WTC11 (cell line): ENCODE data around the gene COMMD6. TPM values are rescaled to one million over a fixed set of nuclear protein-coding genes. Genes with fewer than 3 reads are reported as not detected.

ENCODE experiments used
- ATAC-seq: fragments of 200-7000 bp; cut with Tn5 transposase; 2 replicates; pipeline ENCODE4 v1.10.0; 2021; ENCODE audit warnings: mild to moderate bottlenecking, moderate library complexity
- CTCF ChIA-PET: fragments of 300-600 bp; sonication (Branson Sonifier 250); formaldehyde crosslinking; loops from one replicate; lab custom pipeline; 2021; ENCODE audit warnings: antibody characterized with exemption; lab: Charles Lee
- POLR2A ChIA-PET: fragments of 350-600 bp; sonication (Branson Sonifier 250); formaldehyde crosslinking; loops from one replicate; lab custom pipeline; 2021; ENCODE audit warnings: antibody characterized with exemption; lab: Charles Lee
- DNase-seq: peaks from one replicate; pipeline ENCODE4 v3.0.0; 2021; ENCODE audit warnings: low spot score
- H3K27ac Mint-ChIP-seq: 2 replicates; pipeline ENCODE4 v1.8.0; 2021; ENCODE audit warnings: mixed read lengths
- H3K27me3 Mint-ChIP-seq: 2 replicates; pipeline ENCODE4 v1.8.0; 2021; ENCODE audit warnings: low read depth, mild to moderate bottlenecking, moderate library complexity, mixed read lengths
- H3K36me3 Mint-ChIP-seq: 2 replicates; pipeline ENCODE4 v1.8.0; 2021; ENCODE audit warnings: mixed read lengths
- H3K4me1 Mint-ChIP-seq: 2 replicates; pipeline ENCODE4 v1.8.0; 2022; ENCODE audit warnings: mixed read lengths
- H3K4me3 Mint-ChIP-seq: 2 replicates; pipeline ENCODE4 v1.8.0; 2021; ENCODE audit warnings: mild to moderate bottlenecking, moderate library complexity, mixed read lengths
- H3K9me3 Mint-ChIP-seq: 2 replicates; pipeline ENCODE4 v1.8.0; 2021; ENCODE audit warnings: mixed read lengths
- ATF1 ChIP-seq: sonication (generic); formaldehyde crosslinking; IDR thresholded peaks from 2 replicates; pipeline ENCODE4 v1.8.1; 2023; ENCODE audit warnings: mild to moderate bottlenecking, moderate library complexity, missing genetic modification reagents
- CREB1 ChIP-seq: sonication (generic); formaldehyde crosslinking; IDR thresholded peaks from 2 replicates; pipeline ENCODE4 v1.8.0; 2023; ENCODE audit warnings: mild to moderate bottlenecking, missing genetic modification reagents
- KAT7 ChIP-seq: sonication (generic); formaldehyde crosslinking; IDR thresholded peaks from 2 replicates; pipeline ENCODE4 v1.8.1; 2023; ENCODE audit warnings: missing genetic modification reagents, mild to moderate bottlenecking, borderline replicate concordance
- NFATC4 ChIP-seq: fragments of 250-450 bp; sonication (Bioruptor Pico); IDR thresholded peaks from 2 replicates; pipeline ENCODE4 v1.9.0; 2021; ENCODE audit warnings: mild to moderate bottlenecking
- NFE2L1 ChIP-seq: sonication (generic); formaldehyde crosslinking; IDR thresholded peaks from 2 replicates; pipeline ENCODE4 v1.8.1; 2023; ENCODE audit warnings: missing genetic modification reagents
- SP1 ChIP-seq: sonication (generic); formaldehyde crosslinking; conservative IDR thresholded peaks from 2 replicates; pipeline ENCODE4 v1.8.1; 2022; ENCODE audit warnings: missing genetic modification reagents
- TCF7 ChIP-seq: sonication (generic); formaldehyde crosslinking; IDR thresholded peaks from 2 replicates; pipeline ENCODE4 v1.8.0; 2022; ENCODE audit warnings: mild to moderate bottlenecking, low read depth, missing genetic modification reagents, moderate library complexity
- ZNF263 ChIP-seq: sonication (generic); formaldehyde crosslinking; IDR thresholded peaks from 2 replicates; pipeline ENCODE4 v1.8.1; 2022; ENCODE audit warnings: low read depth, mild to moderate bottlenecking, moderate library complexity, missing genetic modification reagents
- ZNF423 ChIP-seq: fragments of 250-450 bp; sonication (Bioruptor Pico); IDR thresholded peaks from 2 replicates; pipeline ENCODE4 v2.1.2; 2022; ENCODE audit warnings: mild to moderate bottlenecking, moderate library complexity
- ZNF671 ChIP-seq: fragments of 250-450 bp; sonication (Bioruptor Pico); IDR thresholded peaks from 2 replicates; pipeline ENCODE4 v1.8.0; 2021; ENCODE audit warnings: mild to moderate bottlenecking
- total RNA-seq: library from RNA; stranded (reverse); gene quantifications from 3 replicates; pipeline ENCODE4 v1.2.3, GENCODE V29; 2021
- TF ChIP-seq, protein P1 (sequence below): sonication (generic); formaldehyde crosslinking; IDR thresholded peaks from 2 replicates; pipeline ENCODE4 v1.8.1; 2022; ENCODE audit warnings: low read depth, mild to moderate bottlenecking, moderate library complexity, missing genetic modification reagents, borderline replicate concordance
- TF ChIP-seq, protein P2 (sequence below): sonication (generic); formaldehyde crosslinking; IDR thresholded peaks from 2 replicates; pipeline ENCODE4 v1.8.0; 2023; ENCODE audit warnings: missing genetic modification reagents
- TF ChIP-seq, protein P3 (sequence below): fragments of 250-450 bp; sonication (Bioruptor Pico); IDR thresholded peaks from 2 replicates; pipeline ENCODE4 v1.9.0; 2021; ENCODE audit warnings: mild to moderate bottlenecking
- TF ChIP-seq, protein P4 (sequence below): fragments of 250-450 bp; sonication (Bioruptor Pico); IDR thresholded peaks from 2 replicates; pipeline ENCODE4 v1.8.0; 2021; ENCODE audit warnings: mild to moderate bottlenecking
- TF ChIP-seq, protein P5 (sequence below): sonication (generic); formaldehyde crosslinking; conservative IDR thresholded peaks from 2 replicates; pipeline ENCODE4 v1.8.1; 2023; ENCODE audit warnings: mild to moderate bottlenecking, low read depth, missing genetic modification reagents, moderate library complexity
- TF ChIP-seq, protein P6 (sequence below): sonication (generic); formaldehyde crosslinking; IDR thresholded peaks from 2 replicates; pipeline ENCODE4 v1.8.1; 2023; ENCODE audit warnings: mild to moderate bottlenecking, missing genetic modification reagents, moderate library complexity
- TF ChIP-seq, protein P7 (sequence below): sonication (generic); formaldehyde crosslinking; IDR thresholded peaks from 2 replicates; pipeline ENCODE4 v1.8.0; 2022; ENCODE audit warnings: mild to moderate bottlenecking, missing genetic modification reagents
- TF ChIP-seq, protein P8 (sequence below): fragments of 250-450 bp; sonication (Bioruptor Pico); conservative IDR thresholded peaks from 2 replicates; pipeline ENCODE4 v1.9.0; 2021; ENCODE audit warnings: mild to moderate bottlenecking
- TF ChIP-seq, protein P9 (sequence below): sonication (generic); formaldehyde crosslinking; IDR thresholded peaks from 2 replicates; pipeline ENCODE4 v1.8.1; 2023; ENCODE audit warnings: mild to moderate bottlenecking, missing genetic modification reagents, borderline replicate concordance

Gene COMMD6
- total RNA-seq, 1 experiment from 2014 or later: 94.6 TPM

DNA sequence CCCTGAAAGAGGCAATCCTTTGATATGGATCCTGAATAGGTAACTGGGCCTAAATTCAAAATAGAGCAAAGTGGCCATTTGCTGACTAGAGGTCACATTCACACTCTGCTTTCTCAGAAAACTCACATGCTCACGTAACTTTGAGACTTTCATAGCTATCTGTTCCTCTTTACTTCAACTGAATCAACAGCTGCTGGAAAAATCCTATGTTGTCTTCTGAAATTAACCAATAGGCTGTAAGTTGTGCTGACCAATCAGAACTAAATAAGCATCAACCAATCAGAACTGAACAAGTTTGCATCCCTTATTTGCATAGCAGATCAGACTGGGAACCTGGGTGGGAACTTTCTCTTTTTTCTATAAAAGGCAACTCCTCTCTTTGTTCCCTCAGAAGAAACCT lies 31.6 kb downstream of the COMMD6 start (continued):
- no peak for TF ChIP-seq NFATC4 (CRISPR knock-in tag)
- TF ChIP-seq, protein P1, sequence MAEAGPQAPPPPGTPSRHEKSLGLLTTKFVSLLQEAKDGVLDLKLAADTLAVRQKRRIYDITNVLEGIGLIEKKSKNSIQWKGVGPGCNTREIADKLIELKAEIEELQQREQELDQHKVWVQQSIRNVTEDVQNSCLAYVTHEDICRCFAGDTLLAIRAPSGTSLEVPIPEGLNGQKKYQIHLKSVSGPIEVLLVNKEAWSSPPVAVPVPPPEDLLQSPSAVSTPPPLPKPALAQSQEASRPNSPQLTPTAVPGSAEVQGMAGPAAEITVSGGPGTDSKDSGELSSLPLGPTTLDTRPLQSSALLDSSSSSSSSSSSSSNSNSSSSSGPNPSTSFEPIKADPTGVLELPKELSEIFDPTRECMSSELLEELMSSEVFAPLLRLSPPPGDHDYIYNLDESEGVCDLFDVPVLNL (CRISPR knock-in tag): no peak
- TF ChIP-seq, protein P2, sequence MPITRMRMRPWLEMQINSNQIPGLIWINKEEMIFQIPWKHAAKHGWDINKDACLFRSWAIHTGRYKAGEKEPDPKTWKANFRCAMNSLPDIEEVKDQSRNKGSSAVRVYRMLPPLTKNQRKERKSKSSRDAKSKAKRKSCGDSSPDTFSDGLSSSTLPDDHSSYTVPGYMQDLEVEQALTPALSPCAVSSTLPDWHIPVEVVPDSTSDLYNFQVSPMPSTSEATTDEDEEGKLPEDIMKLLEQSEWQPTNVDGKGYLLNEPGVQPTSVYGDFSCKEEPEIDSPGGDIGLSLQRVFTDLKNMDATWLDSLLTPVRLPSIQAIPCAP: no peak
- no peak for TF ChIP-seq CREB1 (CRISPR knock-in tag)
- TF ChIP-seq, protein P3, sequence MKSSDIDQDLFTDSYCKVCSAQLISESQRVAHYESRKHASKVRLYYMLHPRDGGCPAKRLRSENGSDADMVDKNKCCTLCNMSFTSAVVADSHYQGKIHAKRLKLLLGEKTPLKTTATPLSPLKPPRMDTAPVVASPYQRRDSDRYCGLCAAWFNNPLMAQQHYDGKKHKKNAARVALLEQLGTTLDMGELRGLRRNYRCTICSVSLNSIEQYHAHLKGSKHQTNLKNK (CRISPR knock-in tag): no peak
- no peak for TF ChIP-seq SP1 (CRISPR knock-in tag)
- TF ChIP-seq ZNF423 (CRISPR knock-in tag): no peak
- TF ChIP-seq, protein P4, sequence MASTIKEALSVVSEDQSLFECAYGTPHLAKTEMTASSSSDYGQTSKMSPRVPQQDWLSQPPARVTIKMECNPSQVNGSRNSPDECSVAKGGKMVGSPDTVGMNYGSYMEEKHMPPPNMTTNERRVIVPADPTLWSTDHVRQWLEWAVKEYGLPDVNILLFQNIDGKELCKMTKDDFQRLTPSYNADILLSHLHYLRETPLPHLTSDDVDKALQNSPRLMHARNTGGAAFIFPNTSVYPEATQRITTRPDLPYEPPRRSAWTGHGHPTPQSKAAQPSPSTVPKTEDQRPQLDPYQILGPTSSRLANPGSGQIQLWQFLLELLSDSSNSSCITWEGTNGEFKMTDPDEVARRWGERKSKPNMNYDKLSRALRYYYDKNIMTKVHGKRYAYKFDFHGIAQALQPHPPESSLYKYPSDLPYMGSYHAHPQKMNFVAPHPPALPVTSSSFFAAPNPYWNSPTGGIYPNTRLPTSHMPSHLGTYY (CRISPR knock-in tag): no peak
- no peak for TF ChIP-seq ZNF671
- TF ChIP-seq, all 79 proteins: peak for 0

DNA sequence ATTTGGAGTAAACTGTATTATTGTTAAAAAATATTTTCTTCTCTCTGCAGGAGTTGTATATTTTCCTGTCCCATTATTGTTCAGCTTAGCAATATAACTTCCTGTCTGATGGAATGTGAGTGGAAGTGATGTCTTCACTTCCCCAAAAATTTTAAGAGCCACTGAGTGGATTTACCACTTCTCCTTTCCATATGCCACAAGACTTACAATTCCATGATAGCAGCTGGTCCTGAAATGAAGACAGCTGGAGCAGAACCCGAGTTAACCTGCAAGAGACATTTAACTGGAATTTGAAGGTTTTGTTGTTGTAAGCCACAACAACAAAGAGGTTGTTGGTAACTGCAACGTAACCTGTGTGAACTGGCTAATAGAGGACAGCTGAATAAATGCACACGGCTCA lies 32.3 kb downstream of the COMMD6 start:
- no peaks in the 10 kb centered on the region for H3K4me1 Mint-ChIP-seq
- CTCF ChIA-PET: no interaction called here
- H3K9me3 Mint-ChIP-seq: peaks cover 5% of the 10 kb centered on the region
- H3K27ac Mint-ChIP-seq: no peak overlapping the region
- no peaks in the 10 kb centered on the region for H3K27me3 Mint-ChIP-seq
- no peak for DNase-seq
- POLR2A ChIA-PET: no interaction called here
- TF ChIP-seq, protein P5, sequence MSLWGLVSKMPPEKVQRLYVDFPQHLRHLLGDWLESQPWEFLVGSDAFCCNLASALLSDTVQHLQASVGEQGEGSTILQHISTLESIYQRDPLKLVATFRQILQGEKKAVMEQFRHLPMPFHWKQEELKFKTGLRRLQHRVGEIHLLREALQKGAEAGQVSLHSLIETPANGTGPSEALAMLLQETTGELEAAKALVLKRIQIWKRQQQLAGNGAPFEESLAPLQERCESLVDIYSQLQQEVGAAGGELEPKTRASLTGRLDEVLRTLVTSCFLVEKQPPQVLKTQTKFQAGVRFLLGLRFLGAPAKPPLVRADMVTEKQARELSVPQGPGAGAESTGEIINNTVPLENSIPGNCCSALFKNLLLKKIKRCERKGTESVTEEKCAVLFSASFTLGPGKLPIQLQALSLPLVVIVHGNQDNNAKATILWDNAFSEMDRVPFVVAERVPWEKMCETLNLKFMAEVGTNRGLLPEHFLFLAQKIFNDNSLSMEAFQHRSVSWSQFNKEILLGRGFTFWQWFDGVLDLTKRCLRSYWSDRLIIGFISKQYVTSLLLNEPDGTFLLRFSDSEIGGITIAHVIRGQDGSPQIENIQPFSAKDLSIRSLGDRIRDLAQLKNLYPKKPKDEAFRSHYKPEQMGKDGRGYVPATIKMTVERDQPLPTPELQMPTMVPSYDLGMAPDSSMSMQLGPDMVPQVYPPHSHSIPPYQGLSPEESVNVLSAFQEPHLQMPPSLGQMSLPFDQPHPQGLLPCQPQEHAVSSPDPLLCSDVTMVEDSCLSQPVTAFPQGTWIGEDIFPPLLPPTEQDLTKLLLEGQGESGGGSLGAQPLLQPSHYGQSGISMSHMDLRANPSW (CRISPR knock-in tag): no peak
- TF ChIP-seq NFE2L1 (CRISPR knock-in tag) (no peak), TCF7 (CRISPR knock-in tag) (no peak), KAT7 (no peak), ZNF263 (CRISPR knock-in tag) (no peak), ATF1 (CRISPR knock-in tag) (no peak)
- TF ChIP-seq, protein P6, sequence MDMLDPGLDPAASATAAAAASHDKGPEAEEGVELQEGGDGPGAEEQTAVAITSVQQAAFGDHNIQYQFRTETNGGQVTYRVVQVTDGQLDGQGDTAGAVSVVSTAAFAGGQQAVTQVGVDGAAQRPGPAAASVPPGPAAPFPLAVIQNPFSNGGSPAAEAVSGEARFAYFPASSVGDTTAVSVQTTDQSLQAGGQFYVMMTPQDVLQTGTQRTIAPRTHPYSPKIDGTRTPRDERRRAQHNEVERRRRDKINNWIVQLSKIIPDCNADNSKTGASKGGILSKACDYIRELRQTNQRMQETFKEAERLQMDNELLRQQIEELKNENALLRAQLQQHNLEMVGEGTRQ (CRISPR knock-in tag): no peak
- TF ChIP-seq, protein P7, sequence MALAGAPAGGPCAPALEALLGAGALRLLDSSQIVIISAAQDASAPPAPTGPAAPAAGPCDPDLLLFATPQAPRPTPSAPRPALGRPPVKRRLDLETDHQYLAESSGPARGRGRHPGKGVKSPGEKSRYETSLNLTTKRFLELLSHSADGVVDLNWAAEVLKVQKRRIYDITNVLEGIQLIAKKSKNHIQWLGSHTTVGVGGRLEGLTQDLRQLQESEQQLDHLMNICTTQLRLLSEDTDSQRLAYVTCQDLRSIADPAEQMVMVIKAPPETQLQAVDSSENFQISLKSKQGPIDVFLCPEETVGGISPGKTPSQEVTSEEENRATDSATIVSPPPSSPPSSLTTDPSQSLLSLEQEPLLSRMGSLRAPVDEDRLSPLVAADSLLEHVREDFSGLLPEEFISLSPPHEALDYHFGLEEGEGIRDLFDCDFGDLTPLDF (CRISPR knock-in tag): no peak
- TF ChIP-seq, protein P8, sequence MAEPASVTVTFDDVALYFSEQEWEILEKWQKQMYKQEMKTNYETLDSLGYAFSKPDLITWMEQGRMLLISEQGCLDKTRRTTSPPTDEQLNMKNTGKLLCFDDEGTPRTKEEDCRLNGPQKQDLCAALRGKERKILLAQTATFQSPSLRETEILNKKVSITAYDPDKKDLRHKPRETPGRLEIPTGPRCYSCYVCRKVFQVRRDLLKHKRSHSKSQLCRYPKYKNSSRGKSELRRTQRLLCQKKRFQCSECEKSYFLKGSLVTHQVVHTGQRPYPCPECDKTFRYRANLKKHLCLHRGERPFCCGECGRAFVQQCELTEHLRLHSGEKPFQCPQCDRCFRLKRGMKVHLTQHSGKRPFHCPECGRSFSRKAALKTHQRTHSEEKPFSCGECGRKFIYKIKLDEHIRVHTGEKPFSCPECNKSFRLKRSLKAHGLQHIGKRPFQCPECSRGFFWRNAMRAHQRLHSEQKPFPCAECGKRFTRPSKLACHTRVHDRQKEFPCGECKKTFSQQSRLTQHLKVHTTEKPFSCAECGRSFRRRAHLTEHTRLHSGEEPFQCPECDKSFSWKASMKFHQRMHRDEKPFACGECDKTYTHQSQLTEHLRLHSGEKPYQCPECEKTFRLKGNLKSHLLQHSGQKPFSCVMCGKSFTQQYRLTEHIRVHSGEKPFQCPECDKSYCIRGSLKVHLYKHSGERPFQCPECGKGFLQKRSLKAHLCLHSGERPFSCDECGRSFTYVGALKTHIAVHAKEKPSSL: no peak
- TF ChIP-seq, protein P9, sequence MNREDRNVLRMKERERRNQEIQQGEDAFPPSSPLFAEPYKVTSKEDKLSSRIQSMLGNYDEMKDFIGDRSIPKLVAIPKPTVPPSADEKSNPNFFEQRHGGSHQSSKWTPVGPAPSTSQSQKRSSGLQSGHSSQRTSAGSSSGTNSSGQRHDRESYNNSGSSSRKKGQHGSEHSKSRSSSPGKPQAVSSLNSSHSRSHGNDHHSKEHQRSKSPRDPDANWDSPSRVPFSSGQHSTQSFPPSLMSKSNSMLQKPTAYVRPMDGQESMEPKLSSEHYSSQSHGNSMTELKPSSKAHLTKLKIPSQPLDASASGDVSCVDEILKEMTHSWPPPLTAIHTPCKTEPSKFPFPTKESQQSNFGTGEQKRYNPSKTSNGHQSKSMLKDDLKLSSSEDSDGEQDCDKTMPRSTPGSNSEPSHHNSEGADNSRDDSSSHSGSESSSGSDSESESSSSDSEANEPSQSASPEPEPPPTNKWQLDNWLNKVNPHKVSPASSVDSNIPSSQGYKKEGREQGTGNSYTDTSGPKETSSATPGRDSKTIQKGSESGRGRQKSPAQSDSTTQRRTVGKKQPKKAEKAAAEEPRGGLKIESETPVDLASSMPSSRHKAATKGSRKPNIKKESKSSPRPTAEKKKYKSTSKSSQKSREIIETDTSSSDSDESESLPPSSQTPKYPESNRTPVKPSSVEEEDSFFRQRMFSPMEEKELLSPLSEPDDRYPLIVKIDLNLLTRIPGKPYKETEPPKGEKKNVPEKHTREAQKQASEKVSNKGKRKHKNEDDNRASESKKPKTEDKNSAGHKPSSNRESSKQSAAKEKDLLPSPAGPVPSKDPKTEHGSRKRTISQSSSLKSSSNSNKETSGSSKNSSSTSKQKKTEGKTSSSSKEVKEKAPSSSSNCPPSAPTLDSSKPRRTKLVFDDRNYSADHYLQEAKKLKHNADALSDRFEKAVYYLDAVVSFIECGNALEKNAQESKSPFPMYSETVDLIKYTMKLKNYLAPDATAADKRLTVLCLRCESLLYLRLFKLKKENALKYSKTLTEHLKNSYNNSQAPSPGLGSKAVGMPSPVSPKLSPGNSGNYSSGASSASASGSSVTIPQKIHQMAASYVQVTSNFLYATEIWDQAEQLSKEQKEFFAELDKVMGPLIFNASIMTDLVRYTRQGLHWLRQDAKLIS (CRISPR knock-in tag): no peak
- no peak overlapping the region for H3K4me3 Mint-ChIP-seq
- no peaks in the 10 kb centered on the region for H3K36me3 Mint-ChIP-seq
- no peak for ATAC-seq
